ENCODE data around the gene DUOXA1.

DUOXA1 gene

DNA sequence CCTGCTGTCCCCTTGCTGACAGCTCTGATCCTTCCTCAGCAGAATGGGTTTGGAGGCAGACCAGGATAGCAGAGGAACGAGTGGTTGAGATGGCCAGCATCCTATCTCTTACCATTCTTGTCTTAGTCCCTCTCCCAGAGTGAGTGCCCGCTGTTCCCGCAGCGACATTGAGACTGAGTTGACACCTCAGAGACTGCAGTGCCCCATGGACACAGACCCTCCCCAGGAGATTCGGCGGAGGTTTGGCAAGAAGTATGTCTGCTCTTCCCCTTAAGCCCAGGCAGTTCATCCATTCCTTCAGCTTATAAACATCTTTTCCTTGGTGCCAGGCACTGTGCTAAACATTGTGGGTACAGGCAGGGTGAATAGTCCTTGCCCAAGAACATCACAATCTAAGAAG is 21.3 kb upstream of the DUOXA1 start:
- DNase-seq (ENCODE audit: low spot score), result no peak
- TF ChIP-seq, protein P1, sequence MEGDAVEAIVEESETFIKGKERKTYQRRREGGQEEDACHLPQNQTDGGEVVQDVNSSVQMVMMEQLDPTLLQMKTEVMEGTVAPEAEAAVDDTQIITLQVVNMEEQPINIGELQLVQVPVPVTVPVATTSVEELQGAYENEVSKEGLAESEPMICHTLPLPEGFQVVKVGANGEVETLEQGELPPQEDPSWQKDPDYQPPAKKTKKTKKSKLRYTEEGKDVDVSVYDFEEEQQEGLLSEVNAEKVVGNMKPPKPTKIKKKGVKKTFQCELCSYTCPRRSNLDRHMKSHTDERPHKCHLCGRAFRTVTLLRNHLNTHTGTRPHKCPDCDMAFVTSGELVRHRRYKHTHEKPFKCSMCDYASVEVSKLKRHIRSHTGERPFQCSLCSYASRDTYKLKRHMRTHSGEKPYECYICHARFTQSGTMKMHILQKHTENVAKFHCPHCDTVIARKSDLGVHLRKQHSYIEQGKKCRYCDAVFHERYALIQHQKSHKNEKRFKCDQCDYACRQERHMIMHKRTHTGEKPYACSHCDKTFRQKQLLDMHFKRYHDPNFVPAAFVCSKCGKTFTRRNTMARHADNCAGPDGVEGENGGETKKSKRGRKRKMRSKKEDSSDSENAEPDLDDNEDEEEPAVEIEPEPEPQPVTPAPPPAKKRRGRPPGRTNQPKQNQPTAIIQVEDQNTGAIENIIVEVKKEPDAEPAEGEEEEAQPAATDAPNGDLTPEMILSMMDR (IDR thresholded peaks at IDR 0.05; ENCODE audit: extremely low read depth, missing control alignments), result no peak

DNA sequence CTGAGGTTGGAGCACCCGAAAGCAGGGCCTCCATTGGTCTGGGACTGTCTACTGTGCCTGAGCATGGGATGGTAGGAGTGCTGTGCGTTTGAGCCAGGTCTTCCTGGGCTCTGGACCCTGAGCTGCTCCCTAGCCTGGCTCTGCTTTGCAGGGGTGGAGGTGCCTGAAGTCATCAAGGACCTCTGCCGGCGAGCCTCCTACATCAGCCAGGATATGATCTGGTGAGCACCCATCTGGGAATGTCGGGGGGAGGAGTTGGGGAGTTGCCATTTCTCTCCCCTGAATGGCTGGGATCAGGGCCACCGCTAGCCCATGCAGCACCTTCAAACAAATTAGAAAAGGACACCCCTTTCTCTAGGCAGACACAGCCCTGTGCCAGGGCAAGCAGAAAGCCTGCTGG is 20.8 kb upstream of the DUOXA1 start:
- no peak for DNase-seq (ENCODE audit: low spot score)
- TF ChIP-seq, protein P1 (IDR thresholded peaks at IDR 0.05; ENCODE audit: extremely low read depth, missing control alignments), result no peak

DNA sequence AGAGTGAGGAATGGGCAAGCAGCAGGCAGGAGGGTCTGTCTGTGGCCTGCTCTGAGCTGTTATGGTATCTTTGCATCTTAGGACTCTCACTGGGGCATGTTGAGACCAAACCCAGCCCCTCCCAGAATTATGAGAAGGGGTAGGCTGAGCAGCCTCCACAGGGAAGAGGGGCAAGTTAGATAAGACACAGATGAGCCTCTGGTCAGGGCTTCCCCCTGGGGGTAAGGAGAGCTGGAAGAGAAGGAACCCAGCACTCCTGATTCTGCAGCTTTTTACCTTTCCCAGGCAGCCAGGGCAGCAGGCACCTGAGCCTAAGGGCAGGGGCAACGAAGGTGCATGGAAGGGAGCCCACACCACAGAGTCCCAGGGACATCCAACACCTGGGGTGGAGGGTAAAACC is 19.4 kb upstream of the DUOXA1 start:
- TF ChIP-seq, protein P1 (IDR thresholded peaks at IDR 0.05; ENCODE audit: extremely low read depth, missing control alignments), result no peak
- DNase-seq (ENCODE audit: low spot score), result no peak

DNA sequence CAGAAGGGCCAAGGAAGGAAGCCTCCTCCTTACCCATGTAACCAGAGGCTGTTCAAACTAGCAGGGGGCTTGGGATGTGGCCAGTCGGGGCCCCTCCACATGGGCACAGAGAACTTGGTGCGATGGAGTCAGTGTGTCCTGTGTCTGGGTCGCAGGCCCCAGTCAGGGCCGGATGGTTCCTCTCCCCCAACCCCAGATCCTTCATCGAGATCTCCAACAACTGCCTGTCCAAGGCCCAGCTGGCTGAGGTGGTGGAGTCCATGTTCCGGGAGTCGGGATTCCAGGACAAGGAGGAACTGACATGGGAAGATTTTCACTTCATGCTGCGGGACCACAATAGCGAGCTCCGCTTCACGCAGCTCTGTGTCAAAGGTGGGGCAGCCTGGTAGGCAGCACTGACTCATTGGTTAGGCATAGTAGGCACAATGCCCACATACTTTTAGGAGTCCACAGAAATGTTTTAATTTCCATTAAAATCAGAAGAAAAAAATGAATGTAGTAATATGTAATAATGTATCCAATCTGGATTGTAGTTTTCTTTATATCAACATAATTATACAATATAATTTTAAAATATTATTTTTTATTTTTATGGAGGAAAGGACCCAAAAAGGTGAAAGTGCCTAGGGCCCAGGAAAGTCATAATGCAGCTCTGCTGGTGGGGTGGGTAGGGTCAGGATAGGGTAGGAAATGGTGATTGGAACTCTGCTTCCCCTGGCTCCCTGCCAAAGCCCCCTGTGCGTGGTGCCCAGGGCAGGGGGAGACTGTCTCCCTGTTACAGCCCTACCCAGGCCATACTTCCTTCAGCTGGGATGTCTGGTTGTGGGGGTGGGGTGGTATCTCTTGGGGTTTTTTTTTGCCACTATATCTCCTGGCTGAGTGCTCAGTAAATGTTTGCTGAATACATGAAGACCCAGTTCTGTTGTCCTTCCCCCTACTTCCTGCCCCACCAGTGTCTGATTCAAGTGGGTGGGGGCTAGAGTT is 18.7 kb upstream of the DUOXA1 start:
- DNase-seq (ENCODE audit: low spot score), result no peak
- TF ChIP-seq, protein P1 (IDR thresholded peaks at IDR 0.05; ENCODE audit: extremely low read depth, missing control alignments), result no peak

DNA sequence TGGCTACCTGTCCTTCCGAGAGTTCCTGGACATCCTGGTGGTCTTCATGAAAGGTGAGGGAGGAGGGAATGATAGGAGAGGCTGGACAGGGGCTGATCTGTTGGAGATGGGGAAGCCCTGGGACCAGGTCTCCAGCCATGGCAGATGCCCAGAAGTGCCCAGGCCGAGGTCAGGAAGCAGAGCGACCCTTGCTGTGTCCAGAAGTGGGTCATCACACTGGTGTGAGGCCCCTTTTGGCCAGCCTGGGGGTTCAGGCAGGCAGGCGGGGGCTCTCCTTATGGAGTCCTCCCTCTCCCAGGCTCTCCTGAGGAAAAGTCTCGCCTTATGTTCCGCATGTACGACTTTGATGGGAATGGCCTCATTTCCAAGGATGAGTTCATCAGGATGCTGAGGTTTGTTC is 17.9 kb upstream of the DUOXA1 start:
- TF ChIP-seq, protein P1 (IDR thresholded peaks at IDR 0.05; ENCODE audit: extremely low read depth, missing control alignments), result no peak
- DNase-seq (ENCODE audit: low spot score), result no peak

DNA sequence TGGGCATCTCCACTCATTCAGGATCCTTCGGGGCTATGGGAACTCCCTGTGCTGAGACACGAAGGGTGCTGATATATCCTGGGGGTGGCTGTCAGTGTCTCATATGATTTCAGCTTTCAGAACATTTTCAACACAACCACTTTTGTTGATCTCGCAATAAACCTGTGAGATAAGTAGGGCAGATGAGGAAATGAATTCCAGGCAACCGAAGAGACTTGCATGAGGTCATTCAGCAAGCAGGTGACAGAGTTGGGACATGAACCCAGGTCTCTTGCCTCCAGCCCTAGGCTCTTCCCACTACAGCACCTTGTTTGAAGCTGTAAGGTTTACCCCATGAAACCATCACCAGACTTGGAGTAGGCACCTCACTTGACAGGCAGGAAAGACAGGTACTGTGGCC is 16.7 kb upstream of the DUOXA1 start:
- TF ChIP-seq, protein P1 (IDR thresholded peaks at IDR 0.05; ENCODE audit: extremely low read depth, missing control alignments), result no peak
- DNase-seq (ENCODE audit: low spot score), result no peak

DNA sequence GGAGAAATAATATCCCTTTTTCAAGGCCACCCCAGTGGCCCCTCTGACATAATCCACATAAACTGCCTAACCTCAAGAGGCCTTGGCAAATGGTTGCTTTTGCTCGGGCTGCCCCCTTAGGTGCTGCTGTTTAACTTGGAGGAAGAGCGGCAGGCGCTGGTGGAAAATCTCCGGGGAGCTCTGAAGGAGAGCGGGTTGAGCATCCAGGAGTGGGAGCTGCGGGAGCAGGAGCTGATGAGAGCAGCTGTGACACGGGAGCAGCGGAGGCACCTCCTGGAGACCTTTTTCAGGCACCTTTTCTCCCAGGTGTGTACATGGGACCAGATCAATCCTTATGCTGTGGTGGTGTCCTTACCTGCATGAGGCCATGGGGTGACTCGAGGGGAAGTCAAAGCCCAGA is 15.1 kb upstream of the DUOXA1 start:
- TF ChIP-seq, protein P1 (IDR thresholded peaks at IDR 0.05; ENCODE audit: extremely low read depth, missing control alignments), result no peak
- DNase-seq (ENCODE audit: low spot score), result no peak
